ENCODE data around the gene KCNJ9. TPM values are rescaled to one million over a fixed set of nuclear protein-coding genes. Genes with fewer than 3 reads are reported as not detected.

Gene KCNJ9
- total RNA-seq, 1 experiment from 2014 or later: 0.09 TPM

- Mint-ChIP-seq H3K4me1 (peaks cover 29 to 30% of the 10 kb centered on the region in 2 experiments), H3K4me3 (peak overlapping the region; percentile 84 to 88), H3K27ac (peak overlapping the region in 2 of 3 experiments; percentile 13 to 78; a peak in 2 of 7 replicates), H3K36me3 (ENCODE audit: insufficient read depth in 1 of 3, low read depth in 3 of 3) (no peaks in the 10 kb centered on the region), H3K9me3 (no peaks in the 10 kb centered on the region), H3K27me3 (ENCODE audit: low read depth) (peaks cover 88% of the 10 kb centered on the region)
- Histone ChIP-seq H4K20me1 (ENCODE audit: control insufficient read depth, insufficient read depth, insufficient read length) (no peaks in the 10 kb centered on the region), H3K4ac (ENCODE audit: low read depth, low read length) (no peak overlapping the region), H4K5ac (ENCODE audit: insufficient read length, low read depth, low read length) (no peak overlapping the region), H2BK5ac (ENCODE audit: insufficient read length, low read length) (no peak overlapping the region), H4K91ac (ENCODE audit: insufficient read length, low read depth, low read length) (no peak overlapping the region), H2BK12ac (ENCODE audit: insufficient read length, low read depth, low read length) (no peak overlapping the region), H3K9me3 (ENCODE audit: control insufficient read depth, low read depth, low read length) (no peaks in the 10 kb centered on the region), H4K8ac (replicated peaks; ENCODE audit: insufficient read length, low read depth, low read length) (no peak overlapping the region), H3K27me3 (ENCODE audit: insufficient read depth, low read length) (peaks cover 4% of the 10 kb centered on the region; the same call in 1 of the 2 replicates), H3K23me2 (ENCODE audit: insufficient read length, low read depth, low read length, poor library complexity, severe bottlenecking) (peaks cover 5% of the 10 kb centered on the region), H2AK5ac (ENCODE audit: insufficient read length, low read length) (no peak overlapping the region), H3K79me1 (ENCODE audit: insufficient read depth, low read depth, low read length, poor library complexity, severe bottlenecking) (no peaks in the 10 kb centered on the region), H3K27ac (ENCODE audit: insufficient read length, low read depth, low read length) (no peak overlapping the region), H3K4me1 (ENCODE audit: insufficient read depth, low read length) (peaks cover 6% of the 10 kb centered on the region; the same call in 1 of the 2 replicates), H2BK20ac (ENCODE audit: low read depth, low read length, poor library complexity, severe bottlenecking) (no peak overlapping the region), H3T11ph (ENCODE audit: low read length) (no peak overlapping the region), H3K56ac (ENCODE audit: insufficient read length, low read depth, low read length) (no peak overlapping the region), H3K79me2 (ENCODE audit: insufficient read depth, low read length) (no peaks in the 10 kb centered on the region), H3K18ac (ENCODE audit: insufficient read length, low read depth, low read length) (no peak overlapping the region), H3K4me2 (ENCODE audit: insufficient read depth, insufficient read length, low read length) (peak overlapping the region; percentile 48), H3K14ac (ENCODE audit: insufficient read depth, low read length) (no peak overlapping the region), H2BK15ac (ENCODE audit: low read depth, low read length) (no peak overlapping the region), H2AFZ (ENCODE audit: low read length) (peak overlapping the region; percentile 9), H2BK120ac (ENCODE audit: low read depth, low read length, poor library complexity, severe bottlenecking) (no peak overlapping the region), H3K9ac (ENCODE audit: extremely low read depth, insufficient read length, low read length) (no peak overlapping the region), H3K23ac (ENCODE audit: insufficient read length, low read depth, low read length) (no peak overlapping the region)
- no CpG with 5 or more reads among the region's 46 CpGs for WGBS (ENCODE audit: extremely low coverage, insufficient read length, low lambda C conversion rate)
- TF ChIP-seq, protein P1, sequence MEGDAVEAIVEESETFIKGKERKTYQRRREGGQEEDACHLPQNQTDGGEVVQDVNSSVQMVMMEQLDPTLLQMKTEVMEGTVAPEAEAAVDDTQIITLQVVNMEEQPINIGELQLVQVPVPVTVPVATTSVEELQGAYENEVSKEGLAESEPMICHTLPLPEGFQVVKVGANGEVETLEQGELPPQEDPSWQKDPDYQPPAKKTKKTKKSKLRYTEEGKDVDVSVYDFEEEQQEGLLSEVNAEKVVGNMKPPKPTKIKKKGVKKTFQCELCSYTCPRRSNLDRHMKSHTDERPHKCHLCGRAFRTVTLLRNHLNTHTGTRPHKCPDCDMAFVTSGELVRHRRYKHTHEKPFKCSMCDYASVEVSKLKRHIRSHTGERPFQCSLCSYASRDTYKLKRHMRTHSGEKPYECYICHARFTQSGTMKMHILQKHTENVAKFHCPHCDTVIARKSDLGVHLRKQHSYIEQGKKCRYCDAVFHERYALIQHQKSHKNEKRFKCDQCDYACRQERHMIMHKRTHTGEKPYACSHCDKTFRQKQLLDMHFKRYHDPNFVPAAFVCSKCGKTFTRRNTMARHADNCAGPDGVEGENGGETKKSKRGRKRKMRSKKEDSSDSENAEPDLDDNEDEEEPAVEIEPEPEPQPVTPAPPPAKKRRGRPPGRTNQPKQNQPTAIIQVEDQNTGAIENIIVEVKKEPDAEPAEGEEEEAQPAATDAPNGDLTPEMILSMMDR (conservative IDR thresholded peaks at IDR 0.05): no peak
- peak; percentile 95 for DNase-seq
These were observed 10.8 kb upstream of the KCNJ9 start for GRCh38 chr1:160070243-160071163.
